Retinal pigment epithelial cell (primary cell): ENCODE measurements around the gene ZNF511.

Source experiments
- DNase-seq: peaks from one replicate; pipeline ENCODE4 v3.0.0-alpha.2; 2010; ENCODE audit warnings: low read depth
- H3K4me3 ChIP-seq: 2 replicates; pipeline ENCODE4 v1.5.1; 2011; ENCODE audit warnings: mild to moderate bottlenecking, low read length, control low read depth, moderate library complexity
- TF ChIP-seq, protein P1 (sequence below): conservative IDR thresholded peaks from 2 replicates; pipeline ENCODE4 v1.5.1; 2011; ENCODE audit warnings: low read depth, low read length, control low read depth, inconsistent platforms

Gene ZNF511

DNA sequence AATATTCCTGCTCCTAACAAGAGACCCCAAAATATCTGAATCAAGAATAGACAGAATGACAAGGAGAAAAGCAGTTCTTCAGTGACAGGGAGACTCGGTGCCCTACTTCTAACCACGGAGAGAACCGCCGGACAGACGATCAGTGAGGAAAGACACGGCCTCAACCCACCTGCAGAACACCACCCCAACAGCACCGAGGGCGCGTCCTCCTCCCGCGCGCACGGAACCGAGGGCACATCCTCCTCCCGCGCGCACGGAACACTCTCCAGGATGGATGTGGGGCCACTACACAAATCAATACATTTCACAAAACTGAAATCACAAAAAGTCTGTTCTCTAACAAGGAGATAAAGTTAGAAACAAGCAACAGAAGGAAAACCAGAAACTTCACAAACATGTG lies 22.3 kb upstream of the ZNF511 start:
- no peak overlapping the region for H3K4me3 ChIP-seq
- no peak for DNase-seq
- TF ChIP-seq, protein P1, sequence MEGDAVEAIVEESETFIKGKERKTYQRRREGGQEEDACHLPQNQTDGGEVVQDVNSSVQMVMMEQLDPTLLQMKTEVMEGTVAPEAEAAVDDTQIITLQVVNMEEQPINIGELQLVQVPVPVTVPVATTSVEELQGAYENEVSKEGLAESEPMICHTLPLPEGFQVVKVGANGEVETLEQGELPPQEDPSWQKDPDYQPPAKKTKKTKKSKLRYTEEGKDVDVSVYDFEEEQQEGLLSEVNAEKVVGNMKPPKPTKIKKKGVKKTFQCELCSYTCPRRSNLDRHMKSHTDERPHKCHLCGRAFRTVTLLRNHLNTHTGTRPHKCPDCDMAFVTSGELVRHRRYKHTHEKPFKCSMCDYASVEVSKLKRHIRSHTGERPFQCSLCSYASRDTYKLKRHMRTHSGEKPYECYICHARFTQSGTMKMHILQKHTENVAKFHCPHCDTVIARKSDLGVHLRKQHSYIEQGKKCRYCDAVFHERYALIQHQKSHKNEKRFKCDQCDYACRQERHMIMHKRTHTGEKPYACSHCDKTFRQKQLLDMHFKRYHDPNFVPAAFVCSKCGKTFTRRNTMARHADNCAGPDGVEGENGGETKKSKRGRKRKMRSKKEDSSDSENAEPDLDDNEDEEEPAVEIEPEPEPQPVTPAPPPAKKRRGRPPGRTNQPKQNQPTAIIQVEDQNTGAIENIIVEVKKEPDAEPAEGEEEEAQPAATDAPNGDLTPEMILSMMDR, result no peak

DNA sequence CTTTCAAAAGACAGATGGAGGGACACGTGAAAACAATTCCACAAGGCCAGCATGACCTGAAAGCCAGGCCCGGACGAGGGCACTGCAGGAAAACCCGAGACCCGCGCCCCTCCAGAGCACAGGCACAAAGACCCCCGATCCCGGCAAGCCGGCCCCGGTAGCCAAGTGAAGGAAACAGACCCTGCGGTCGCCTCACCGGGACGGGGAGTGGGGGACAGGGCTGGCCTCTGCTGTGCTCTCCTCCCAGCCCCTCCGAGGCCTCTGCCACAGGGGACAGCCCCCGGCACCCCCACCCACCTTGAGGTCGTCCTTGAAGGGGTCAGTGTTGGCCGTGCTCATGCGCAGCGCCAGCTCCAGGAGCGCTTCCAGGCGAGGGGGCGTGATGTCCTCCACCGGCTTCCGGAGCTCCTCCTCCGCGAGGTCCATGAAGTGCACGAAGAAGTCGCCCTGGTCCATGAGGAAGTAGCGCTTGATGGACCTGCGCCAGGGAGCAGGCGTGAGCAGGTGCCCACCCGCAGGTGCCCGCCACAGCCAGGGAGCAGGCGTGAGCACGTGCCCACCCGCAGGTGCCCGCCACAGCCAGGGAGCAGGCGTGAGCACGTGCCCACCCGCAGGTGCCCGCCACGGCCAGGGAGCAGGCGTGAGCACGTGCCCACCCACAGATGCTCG lies 20.7 kb upstream of the ZNF511 start:
- no peak for DNase-seq
- TF ChIP-seq, protein P1, result no peak
- H3K4me3 ChIP-seq, result no peak overlapping the region

GRCh38 chr10:133289761-133290160 lies 19.0 kb upstream of the ZNF511 start:
- H3K4me3 ChIP-seq, result no peak overlapping the region
- DNase-seq, result no peak
- TF ChIP-seq, protein P1, result no peak

DNA sequence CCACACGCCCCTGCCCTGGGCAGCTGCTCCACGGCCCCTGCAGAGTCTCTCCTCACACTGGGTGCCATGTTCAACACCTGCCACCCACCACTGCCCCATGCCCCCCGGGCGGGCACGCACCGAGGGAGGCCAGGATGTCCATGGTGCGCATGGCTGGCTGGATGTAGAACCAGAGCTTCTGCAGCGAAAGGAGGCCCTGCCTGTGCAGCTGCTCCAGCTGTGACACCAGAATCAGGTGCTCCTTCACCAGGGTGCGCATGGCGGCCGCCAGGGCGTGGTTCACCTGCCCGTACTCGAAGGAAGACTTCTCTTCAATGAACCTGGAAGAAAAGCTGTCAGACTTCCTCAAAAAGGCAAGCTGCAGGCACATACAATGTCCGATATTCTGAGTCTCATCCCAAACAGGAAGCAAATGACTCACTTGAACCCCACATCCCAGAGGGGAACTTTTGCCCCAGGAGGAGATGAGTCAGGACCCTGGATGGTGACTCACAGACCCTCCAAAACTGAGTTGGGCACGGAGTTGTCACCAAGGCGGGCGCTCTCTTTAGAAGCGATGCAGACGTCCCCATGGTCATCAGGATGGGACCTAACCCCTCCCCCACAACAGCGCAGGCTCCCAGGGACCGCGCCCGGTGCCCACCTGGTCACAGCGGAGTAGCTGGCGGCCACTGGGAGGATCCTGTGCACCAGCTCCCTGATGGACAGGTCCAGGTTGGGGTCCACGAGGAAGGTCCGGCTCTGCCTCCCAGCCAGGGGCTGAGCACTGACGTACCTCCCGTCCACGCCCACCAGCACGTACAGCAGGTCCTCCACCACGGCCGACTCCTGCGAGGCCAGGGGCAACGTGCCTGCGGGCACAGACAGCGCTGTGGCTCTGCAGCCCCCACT lies 15.6 kb upstream of the ZNF511 start:
- H3K4me3 ChIP-seq, result no peak overlapping the region
- TF ChIP-seq, protein P1, result no peak
- DNase-seq, result no peak

DNA sequence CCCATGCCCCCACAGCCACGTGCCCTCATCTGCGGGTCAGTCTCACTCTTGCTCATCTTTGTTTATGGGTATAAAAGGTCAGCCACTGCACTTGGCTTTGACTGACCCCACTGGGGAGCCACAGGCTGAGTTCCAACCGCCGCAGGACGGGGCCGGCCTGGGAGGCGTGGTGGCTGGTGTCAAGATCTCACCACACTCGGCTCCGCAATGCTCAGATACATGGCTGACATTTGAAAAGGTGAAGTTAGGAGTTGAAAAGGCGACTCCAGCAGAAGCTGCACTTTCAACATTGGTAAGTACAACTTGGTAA lies 14.9 kb upstream of the ZNF511 start:
- TF ChIP-seq, protein P1, result no peak
- H3K4me3 ChIP-seq, result no peak overlapping the region
- DNase-seq, result no peak

GRCh38 chr10:133294189-133294588 lies 14.5 kb upstream of the ZNF511 start:
- DNase-seq, result no peak
- H3K4me3 ChIP-seq, result no peak overlapping the region
- TF ChIP-seq, protein P1, result no peak
